B cell (primary cell): Measurements from ENCODE around the gene COX14.

Source experiments
- CTCF ChIP-seq: fragments of 200-600 bp; IDR thresholded peaks from one replicate; pipeline ENCODE4 v1.8.0; 2022; ENCODE audit warnings: antibody characterized with exemption, mild to moderate bottlenecking
- EZH2 ChIP-seq: IDR thresholded peaks from 2 replicates; pipeline ENCODE4 v1.6.1; 2012; ENCODE audit warnings: borderline replicate concordance, low read depth, mild to moderate bottlenecking, moderate library complexity, low read length; ENCODE audit not compliant: insufficient read depth, poor library complexity, severe bottlenecking

GRCh38 chr12:50147281-50147680, 35.2 kb downstream of the COX14 start:
- TF ChIP-seq EZH2 (no peak), CTCF (no peak)
